Lung (tissue), 12 donors: Measurements from ENCODE around the gene ZBTB7A. TPM values are rescaled to one million over a fixed set of nuclear protein-coding genes. Genes with fewer than 3 reads are reported as not detected.

Experiments used
- ATAC-seq: fragments of 200-7000 bp; cut with Tn5 transposase; one replicate; pipeline ENCODE4 v1.9.1; 2020; ENCODE audit warnings: moderate number of reproducible peaks; ENCODE audit not compliant: insufficient read depth, low FRiP score
- DNase-seq, 3 donors: peaks; one replicate each; pipeline ENCODE4 v3.0.0-alpha.2; 2013 to 2017
- H3K27ac ChIP-seq, 2 donors: one replicate each; pipeline ENCODE4 v1.5.1; 2013; ENCODE audit warnings: mild to moderate bottlenecking in 2 of 2, moderate library complexity in 2 of 2, control low read depth in 1 of 2, inconsistent platforms in 1 of 2, low read depth in 1 of 2, low read length in 1 of 2
- H3K27me3 ChIP-seq, 3 donors: one replicate each; pipeline ENCODE4 v1.5.1; 2013; ENCODE audit warnings: low read length in 2 of 3; ENCODE audit not compliant: control insufficient read depth in 3 of 3, insufficient read depth in 3 of 3
- H3K36me3 ChIP-seq, 4 donors: one replicate each; pipeline ENCODE4 v1.5.1; 2013; ENCODE audit warnings: low read length in 4 of 4, mild to moderate bottlenecking in 1 of 4, moderate library complexity in 1 of 4; ENCODE audit not compliant: control insufficient read depth in 4 of 4, insufficient read depth in 4 of 4
- H3K4me1 ChIP-seq, 5 donors: one replicate each; pipeline ENCODE4 v1.5.1; 2013; ENCODE audit warnings: low read length in 5 of 5, mild to moderate bottlenecking in 2 of 5, moderate library complexity in 1 of 5; ENCODE audit not compliant: control insufficient read depth in 5 of 5, insufficient read depth in 5 of 5
- H3K4me3 ChIP-seq: one replicate; pipeline ENCODE4 v1.5.1; 2013; ENCODE audit warnings: mild to moderate bottlenecking, control low read depth, moderate library complexity
- H3K9ac ChIP-seq, 2 donors: one replicate each; pipeline ENCODE4 v1.5.1; 2013; ENCODE audit warnings: low read length in 2 of 2, control low read depth in 1 of 2; ENCODE audit not compliant: insufficient read depth in 1 of 2
- H3K9me3 ChIP-seq, 4 donors: one replicate each; pipeline ENCODE4 v1.5.1; 2013; ENCODE audit warnings: low read length in 3 of 4, mild to moderate bottlenecking in 1 of 4, moderate library complexity in 1 of 4; ENCODE audit not compliant: control insufficient read depth in 4 of 4, insufficient read depth in 3 of 4
- CTCF ChIP-seq: IDR thresholded peaks from 2 replicates; pipeline ENCODE4 v1.5.1; 2012; ENCODE audit warnings: mild to moderate bottlenecking; ENCODE audit errors: control extremely low read depth, extremely low read depth
- WGBS, 2 donors: extraction: QIAGEN DNeasy Blood & Tissue Kit; methylation state at CpG; one replicate each; pipeline ENCODE4 v1.1.7; 2013; 5-methylcytosine and 5-hydroxymethylcytosine counted together
- polyA plus RNA-seq, 2 donors: library from polyadenylated mRNA; stranded (reverse); fragments of 200-250 nt; gene quantifications; one replicate each; pipeline ENCODE4 v1.2.1, GENCODE V29; 2013
- total RNA-seq, 2 donors: library from RNA; depleted of rRNA in 1 of 2; stranded (reverse); fragments of >200 nt in 1 of 2; gene quantifications; one replicate each; pipeline ENCODE4 v1.2.1, GENCODE V29; 2014 to 2021
- donor health status: control.
- donor health status: control.
- donor health status: Bipolar disorder and iron deficiency.
- donor health status: healthy.
- donor health status: DM: yes; HTN: yes; CAD: no.

Gene ZBTB7A
- total and polyA plus RNA-seq, 4 donors: 13.4 to 68.0 (median 19.5) TPM

GRCh38 chr19:4038057-4038456 lies 28.6 kb downstream of the ZBTB7A start:
- Histone ChIP-seq H3K9ac (no peak overlapping the region), H3K27ac (no peak overlapping the region), H3K4me3 (no peak overlapping the region), H3K4me1 (peaks cover 0 to 5% (median 0%) of the 10 kb centered on the region in 5 donors), H3K27me3 (no peaks in the 10 kb centered on the region), H3K9me3 (no peaks in the 10 kb centered on the region), H3K36me3 (peaks cover 4 to 44% (median 22%) of the 10 kb centered on the region in 4 donors)
- WGBS, 2 donors: 93 to 95% methylated on average over 33 of the region's 33 CpGs
- ATAC-seq (no peak), DNase-seq (no peak)
- TF ChIP-seq CTCF: no peak

GRCh38 chr19:4037301-4037949 lies 29.3 kb downstream of the ZBTB7A start:
- Histone ChIP-seq H3K27ac (no peak overlapping the region), H3K27me3 (no peaks in the 10 kb centered on the region), H3K4me1 (peaks cover 0 to 2% (median 0%) of the 10 kb centered on the region in 5 donors), H3K9ac (no peak overlapping the region), H3K9me3 (no peaks in the 10 kb centered on the region), H3K36me3 (peaks cover 4 to 50% (median 22%) of the 10 kb centered on the region in 4 donors), H3K4me3 (no peak overlapping the region)
- TF ChIP-seq CTCF: no peak
- no peak for DNase-seq
- WGBS, 2 donors: 96 to 97% methylated on average over 54 of the region's 54 CpGs
- ATAC-seq: no peak

GRCh38 chr19:4036576-4037300 lies 30.0 kb downstream of the ZBTB7A start:
- Histone ChIP-seq H3K9ac (no peak overlapping the region), H3K36me3 (peaks cover 4 to 55% (median 22%) of the 10 kb centered on the region in 4 donors), H3K4me1 (no peaks in the 10 kb centered on the region), H3K9me3 (no peaks in the 10 kb centered on the region), H3K27me3 (no peaks in the 10 kb centered on the region), H3K27ac (no peak overlapping the region), H3K4me3 (no peak overlapping the region)
- WGBS, 2 donors: 95% methylated on average over 25 of the region's 25 CpGs
- no peak for ATAC-seq
- TF ChIP-seq CTCF: no peak
- no peak for DNase-seq
